B cell (primary cell): ENCODE measurements around the gene MID1. TPM values are rescaled to one million over a fixed set of nuclear protein-coding genes. Genes with fewer than 3 reads are reported as not detected.

Source experiments
- ATAC-seq: fragments of 200-7000 bp; cut with Tn5 transposase; one replicate; pipeline ENCODE4 v1.10.0; 2021; ENCODE audit warnings: low read depth, mild to moderate bottlenecking, moderate number of reproducible peaks, moderate library complexity
- CTCF ChIA-PET: fragments of 350-600 bp; sonication (Branson Sonifier 250); formaldehyde crosslinking; loops from one replicate; lab custom pipeline; 2021; ENCODE audit warnings: antibody characterized with exemption, inconsistent platforms; lab: Charles Lee
- POLR2A ChIA-PET: fragments of 350-600 bp; sonication (Branson Sonifier 250); formaldehyde crosslinking; loops from one replicate; lab custom pipeline; 2021; ENCODE audit warnings: antibody characterized with exemption; lab: Charles Lee
- DNase-seq: peaks from one replicate; pipeline ENCODE4 v3.0.0; 2013
- H2AFZ ChIP-seq: 2 replicates; pipeline ENCODE4 v1.6.1; 2012; ENCODE audit warnings: mild to moderate bottlenecking, low read depth, low read length; ENCODE audit not compliant: insufficient read depth, poor library complexity, severe bottlenecking
- H3K27ac ChIP-seq, 2 donors: 1 replicate in 1 of 2; 2 replicates in 1 of 2; pipeline ENCODE4 v1.5.1; 2012 to 2013; ENCODE audit warnings: low read length in 2 of 2, mild to moderate bottlenecking in 2 of 2, moderate library complexity in 1 of 2
- H3K27me3 ChIP-seq, 4 experiments: fragments of 200-600 bp in 1 of 4; sonication (generic) in 1 of 4; replicated peaks in 1 of 4; 1 replicate in 2 of 4; 2 replicates in 2 of 4; pipeline versions ENCODE4 v1.6.1 to v1.7.0; 2013 to 2016; ENCODE audit warnings: low read length in 3 of 4, mild to moderate bottlenecking in 2 of 4, mixed read lengths in 1 of 4, moderate library complexity in 1 of 4; ENCODE audit not compliant: insufficient read depth in 4 of 4, control insufficient read depth in 3 of 4; ENCODE audit errors: control extremely low read depth in 1 of 4
- H3K36me3 ChIP-seq, 2 experiments: replicated peaks in 1 of 2; 1 replicate in 1 of 2; 2 replicates in 1 of 2; pipeline versions ENCODE4 v1.6.1 to v1.7.1; 2013; ENCODE audit warnings: low read length in 1 of 2; ENCODE audit not compliant: insufficient read depth in 2 of 2, control insufficient read depth in 1 of 2; ENCODE audit errors: control extremely low read depth in 1 of 2, extremely low read depth in 1 of 2
- H3K4me1 ChIP-seq, 2 donors: fragments of 200-600 bp in 1 of 2; sonication (generic) in 1 of 2; 1 replicate in 1 of 2; 2 replicates in 1 of 2; pipeline versions ENCODE4 v1.5.1 to v1.6.1; 2013 to 2017; ENCODE audit warnings: low read length in 2 of 2; ENCODE audit not compliant: control insufficient read depth in 2 of 2, insufficient read depth in 2 of 2
- H3K4me2 ChIP-seq: replicated peaks from 2 replicates; pipeline ENCODE3; 2012; ENCODE audit warnings: mild to moderate bottlenecking, low read depth, low read length; ENCODE audit not compliant: poor library complexity, severe bottlenecking
- H3K4me3 ChIP-seq, 5 experiments: fragments of 200-600 bp in 1 of 5; sonication (generic) in 1 of 5; 1 replicate in 3 of 5; 2 replicates in 2 of 5; pipeline versions ENCODE4 v1.5.1 to v1.7.0; 2011 to 2016; ENCODE audit warnings: low read length in 4 of 5, mild to moderate bottlenecking in 4 of 5, low read depth in 2 of 5, control low read depth in 1 of 5, moderate library complexity in 1 of 5; ENCODE audit not compliant: insufficient read depth in 1 of 5; ENCODE audit errors: control extremely low read depth in 1 of 5, extremely low read depth in 1 of 5
- H3K79me2 ChIP-seq: fragments of 200-600 bp; sonication (generic); one replicate; pipeline ENCODE4 v1.6.0; 2016; ENCODE audit warnings: low read length; ENCODE audit not compliant: control insufficient read depth, insufficient read depth
- H3K9ac ChIP-seq: fragments of 200-600 bp; sonication (generic); 2 replicates; pipeline ENCODE4 v1.6.1; 2017; ENCODE audit warnings: mild to moderate bottlenecking, low read length, moderate library complexity
- H3K9me3 ChIP-seq, 3 donors: one replicate each; pipeline versions ENCODE4 v1.6.1 to v1.7.1; 2013; ENCODE audit warnings: low read length in 2 of 3; ENCODE audit not compliant: control insufficient read depth in 2 of 3, insufficient read depth in 1 of 3; ENCODE audit errors: control extremely low read depth in 1 of 3
- H4K20me1 ChIP-seq: 2 replicates; pipeline ENCODE4 v1.6.0; 2012; ENCODE audit warnings: mild to moderate bottlenecking, low read length; ENCODE audit not compliant: insufficient read depth, control insufficient read depth, poor library complexity, severe bottlenecking
- H3K27ac Mint-ChIP-seq: one replicate; pipeline ENCODE4 v1.8.0; 2021; ENCODE audit warnings: mixed read lengths
- H3K27me3 Mint-ChIP-seq: one replicate; pipeline ENCODE4 v1.8.0; 2021; ENCODE audit warnings: mixed read lengths
- H3K4me1 Mint-ChIP-seq: one replicate; pipeline ENCODE4 v1.8.0; 2021; ENCODE audit warnings: mixed read lengths
- H3K4me3 Mint-ChIP-seq: one replicate; pipeline ENCODE4 v1.8.0; 2021; ENCODE audit warnings: mixed read lengths
- H3K9me3 Mint-ChIP-seq: one replicate; pipeline ENCODE4 v1.8.0; 2022; ENCODE audit warnings: mixed read lengths; ENCODE audit not compliant: insufficient read depth
- CTCF ChIP-seq: fragments of 200-600 bp; IDR thresholded peaks from one replicate; pipeline ENCODE4 v1.8.0; 2022; ENCODE audit warnings: antibody characterized with exemption, mild to moderate bottlenecking
- EZH2 ChIP-seq: IDR thresholded peaks from 2 replicates; pipeline ENCODE4 v1.6.1; 2012; ENCODE audit warnings: borderline replicate concordance, low read depth, mild to moderate bottlenecking, moderate library complexity, low read length; ENCODE audit not compliant: insufficient read depth, poor library complexity, severe bottlenecking
- WGBS: methylation state at CpG from one replicate; pipeline ENCODE4 v1.1.5; 2013; ENCODE audit warnings: missing lambda C conversion rate; ENCODE audit not compliant: insufficient coverage; 5-methylcytosine and 5-hydroxymethylcytosine counted together
- intact Hi-C: fragments of 100-400 bp; cut with micrococcal nuclease; formaldehyde crosslinking; loops from one replicate; pipeline ENCODE4 v1.10.0; 2022
- polyA plus RNA-seq: library from polyadenylated mRNA; depleted of rRNA; stranded (reverse); fragments of >200 nt; gene quantifications from 2 replicates; pipeline ENCODE4 v1.2.3, GENCODE V29; 2012
- total RNA-seq, 2 donors: library from RNA; stranded (reverse); fragments of 120-200 nt in 1 of 2; gene quantifications; 1 replicate in 1 of 2; 2 replicates in 1 of 2; pipeline versions ENCODE4 v1.2.3 to v1.2.4, GENCODE V29; 2013 to 2022

The MID1 gene
- total and polyA plus RNA-seq, 2 donors (not counting 1 experiment from before 2014, with no cell fraction given), result 0.15 to 0.44 TPM

GRCh38 chrX:10630320-10630719, 9.9 kb upstream of the MID1 start:
- ATAC-seq (no peak), DNase-seq (no peak)
- no peaks in the 10 kb centered on the region for H3K9me3 ChIP-seq
- H3K4me2 ChIP-seq, result no peak overlapping the region
- TF ChIP-seq EZH2, result no peak
- no peak for TF ChIP-seq CTCF
- CTCF ChIA-PET, result no interaction called here
- Mint-ChIP-seq H3K4me1 (no peaks in the 10 kb centered on the region), H3K27me3 (peaks cover 25% of the 10 kb centered on the region), H3K27ac (no peak overlapping the region), H3K4me3 (no peak overlapping the region), H3K9me3 (no peaks in the 10 kb centered on the region)
- no peak overlapping the region for H2AFZ ChIP-seq
- no CpG with 5 or more reads among the region's 4 CpGs for WGBS
- intact Hi-C loops, result no loop called here
- no peaks in the 10 kb centered on the region for H3K4me1 ChIP-seq
- H4K20me1 ChIP-seq, result no peaks in the 10 kb centered on the region
- H3K27ac ChIP-seq, result no peak overlapping the region
- H3K36me3 ChIP-seq, result no peaks in the 10 kb centered on the region
- H3K79me2 ChIP-seq, result no peaks in the 10 kb centered on the region
- no peak overlapping the region for H3K4me3 ChIP-seq
- H3K9ac ChIP-seq, result no peak overlapping the region
- peaks cover 0 to 3% (median 0%) of the 10 kb centered on the region in 4 experiments for H3K27me3 ChIP-seq
- POLR2A ChIA-PET, result no interaction called here

DNA sequence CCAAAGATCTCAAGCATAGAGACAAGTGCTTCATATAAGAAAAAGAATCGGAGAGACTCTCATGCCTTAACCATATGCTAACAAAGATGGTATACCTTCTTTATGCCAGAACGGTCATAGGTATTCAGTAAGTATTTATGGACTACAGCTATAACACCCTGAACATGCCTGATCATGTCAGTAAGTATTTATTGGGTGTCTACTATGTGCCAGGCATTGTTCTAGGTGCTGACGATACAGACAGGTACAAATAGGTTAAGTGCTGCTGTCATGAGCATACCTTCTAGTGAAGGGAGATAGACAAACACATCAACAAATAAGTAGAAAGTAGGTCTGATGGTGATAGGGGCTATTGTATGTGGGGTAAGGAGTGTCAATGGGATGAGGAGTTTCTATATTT, 9.5 kb upstream of the MID1 start:
- intact Hi-C loops, result no loop called here
- no CpG with 5 or more reads among the region's 3 CpGs for WGBS
- POLR2A ChIA-PET, result no interaction called here

More for the DNA sequence above, 9.5 kb upstream of the MID1 start:
- Mint-ChIP-seq H3K27me3 (peaks cover 25% of the 10 kb centered on the region), H3K9me3 (no peaks in the 10 kb centered on the region), H3K4me3 (no peak overlapping the region), H3K27ac (no peak overlapping the region), H3K4me1 (no peaks in the 10 kb centered on the region)
- no peak for DNase-seq
- peaks cover 0 to 3% (median 0%) of the 10 kb centered on the region in 4 experiments for H3K27me3 ChIP-seq
- TF ChIP-seq CTCF (no peak), EZH2 (no peak)
- H3K36me3 ChIP-seq, result no peaks in the 10 kb centered on the region
- H3K9me3 ChIP-seq, result no peaks in the 10 kb centered on the region
- CTCF ChIA-PET, result no interaction called here
- no peak overlapping the region for H3K4me3 ChIP-seq
- H2AFZ ChIP-seq, result no peak overlapping the region
- ATAC-seq, result no peak
- H3K27ac ChIP-seq, result no peak overlapping the region
- H3K4me2 ChIP-seq, result no peak overlapping the region
- no peaks in the 10 kb centered on the region for H3K4me1 ChIP-seq
- no peaks in the 10 kb centered on the region for H4K20me1 ChIP-seq
- no peaks in the 10 kb centered on the region for H3K79me2 ChIP-seq
- H3K9ac ChIP-seq, result no peak overlapping the region
